Thymus (tissue), 11 donors: ENCODE data around the gene RERE. TPM values are rescaled to one million over a fixed set of nuclear protein-coding genes. Genes with fewer than 3 reads are reported as not detected.

Experiments
- DNase-seq, 9 donors: peaks; one replicate each; pipeline ENCODE4 v3.0.0-alpha.2; 2013; ENCODE audit warnings: low spot score in 9 of 9, low read depth in 6 of 9, missing footprints in 1 of 9
- H3K27ac ChIP-seq, 2 donors: one replicate each; pipeline ENCODE4 v1.5.1; 2013; ENCODE audit warnings: control low read depth in 1 of 2, low read depth in 1 of 2, low read length in 1 of 2, mild to moderate bottlenecking in 1 of 2, moderate library complexity in 1 of 2
- H3K27me3 ChIP-seq, 2 donors: one replicate each; pipeline ENCODE4 v1.5.1; 2013; ENCODE audit warnings: low read length in 1 of 2; ENCODE audit not compliant: control insufficient read depth in 2 of 2, insufficient read depth in 1 of 2
- H3K36me3 ChIP-seq, 2 donors: one replicate each; pipeline ENCODE4 v1.5.1; 2013; ENCODE audit warnings: low read length in 1 of 2, mild to moderate bottlenecking in 1 of 2, moderate library complexity in 1 of 2; ENCODE audit not compliant: control insufficient read depth in 2 of 2, insufficient read depth in 2 of 2
- H3K4me1 ChIP-seq, 2 donors: one replicate each; pipeline ENCODE4 v1.5.1; 2013; ENCODE audit warnings: low read length in 2 of 2; ENCODE audit not compliant: control insufficient read depth in 2 of 2, insufficient read depth in 2 of 2
- H3K4me3 ChIP-seq, 2 donors: one replicate each; pipeline ENCODE4 v1.5.1; 2013; ENCODE audit warnings: low read length in 2 of 2, control low read depth in 1 of 2, mild to moderate bottlenecking in 1 of 2
- H3K9me3 ChIP-seq, 2 donors: one replicate each; pipeline ENCODE4 v1.5.1; 2013; ENCODE audit warnings: low read length in 1 of 2, mild to moderate bottlenecking in 1 of 2; ENCODE audit not compliant: control insufficient read depth in 2 of 2, insufficient read depth in 1 of 2
- WGBS: extraction: QIAGEN DNeasy Blood & Tissue Kit; methylation state at CpG from one replicate; pipeline ENCODE4 v1.1.7; 2013; 5-methylcytosine and 5-hydroxymethylcytosine counted together
- polyA plus RNA-seq: library from polyadenylated mRNA; stranded (reverse); fragments of 200-250 nt; gene quantifications from one replicate; pipeline ENCODE4 v1.2.3, GENCODE V29; 2013
- total RNA-seq: library from RNA; stranded (reverse); fragments of 120-200 nt; gene quantifications from one replicate; pipeline ENCODE4 v1.2.4, GENCODE V29; 2013
- donor health status: healthy.

The RERE gene
- total and polyA plus RNA-seq, 2 donors, result 22.9 to 37.7 TPM

GRCh38 chr1:8348047-8348776, 469.2 kb downstream of the RERE start:
- H3K36me3 ChIP-seq, result peaks cover under 1 to 1% of the 10 kb centered on the region in 2 donors
- H3K4me3 ChIP-seq, result no peak overlapping the region
- peaks cover 0 to 8% of the 10 kb centered on the region in 2 donors for H3K4me1 ChIP-seq
- 89% methylated on average over 21 of the region's 21 CpGs for WGBS
- H3K27ac ChIP-seq, result no peak overlapping the region
- DNase-seq, result no peak
- no peaks in the 10 kb centered on the region for H3K9me3 ChIP-seq
- H3K27me3 ChIP-seq, result peaks cover 0 to 9% of the 10 kb centered on the region in 2 donors

DNA sequence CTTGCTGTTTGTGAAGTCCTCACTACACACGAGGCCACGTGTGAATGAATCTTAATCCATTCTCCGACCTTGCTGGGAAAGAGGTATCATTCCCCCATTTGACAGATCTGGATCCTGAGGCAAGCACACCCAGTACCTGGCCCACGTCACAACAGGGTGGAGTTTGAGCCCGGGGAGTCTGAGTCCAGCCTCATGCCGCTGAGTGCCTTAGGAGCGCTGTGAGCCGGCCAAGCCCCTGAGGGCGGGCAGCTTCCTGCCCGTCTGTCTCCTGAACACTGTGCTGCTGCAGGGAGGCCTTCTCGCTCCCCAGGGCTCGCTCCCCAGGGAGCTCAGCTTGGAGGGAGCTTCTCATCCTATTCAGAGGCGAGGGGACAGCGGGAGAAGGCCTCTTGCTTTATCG, 469.8 kb downstream of the RERE start:
- H3K4me1 ChIP-seq, result peaks cover 0 to 3% of the 10 kb centered on the region in 2 donors
- H3K9me3 ChIP-seq, result no peaks in the 10 kb centered on the region
- no peaks in the 10 kb centered on the region for H3K36me3 ChIP-seq
- 87% methylated on average over 15 of the region's 15 CpGs for WGBS
- DNase-seq, result no peak
- H3K4me3 ChIP-seq, result no peak overlapping the region
- peaks cover 0 to 9% of the 10 kb centered on the region in 2 donors for H3K27me3 ChIP-seq
- H3K27ac ChIP-seq, result no peak overlapping the region

DNA sequence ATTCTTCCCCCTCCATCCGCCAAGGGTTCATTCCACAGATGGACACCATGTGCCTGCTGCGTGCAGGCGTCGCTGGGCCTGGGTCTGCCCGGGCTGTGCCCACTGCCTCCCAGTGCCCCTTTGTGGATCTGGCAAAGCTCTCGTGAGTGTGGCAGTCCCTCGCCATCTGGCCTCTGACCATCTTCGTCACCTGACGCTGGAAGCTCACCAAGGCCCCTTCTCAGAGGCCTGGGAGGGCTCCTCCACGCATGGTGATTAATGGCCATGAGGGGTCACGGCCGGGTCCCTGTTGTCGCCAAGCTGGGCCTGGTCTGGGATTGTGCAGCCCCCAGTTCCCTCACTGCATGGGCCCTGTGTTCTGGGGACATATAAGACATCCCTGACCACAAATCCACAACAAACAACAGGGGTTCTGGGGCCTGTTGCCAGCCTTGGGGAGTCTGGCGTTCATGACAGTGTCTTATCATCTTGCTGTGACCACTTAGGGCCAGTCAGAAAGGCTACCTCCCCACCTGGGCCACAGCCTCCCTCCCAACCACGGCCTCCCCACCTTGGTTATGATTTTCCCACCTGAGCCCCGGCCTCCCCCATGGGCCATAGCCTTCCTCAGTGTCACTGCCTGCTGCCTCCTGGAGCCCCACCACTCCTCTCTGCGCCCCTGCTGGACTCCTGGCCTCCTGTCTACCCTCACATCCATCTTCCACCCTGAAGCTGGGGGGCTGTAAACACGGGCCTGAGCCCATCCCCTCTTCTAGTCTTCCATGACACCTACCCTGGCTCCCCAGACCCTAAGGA, 471.6 kb downstream of the RERE start:
- 90% methylated on average over 18 of the region's 18 CpGs for WGBS
- H3K9me3 ChIP-seq, result no peaks in the 10 kb centered on the region

DNA sequence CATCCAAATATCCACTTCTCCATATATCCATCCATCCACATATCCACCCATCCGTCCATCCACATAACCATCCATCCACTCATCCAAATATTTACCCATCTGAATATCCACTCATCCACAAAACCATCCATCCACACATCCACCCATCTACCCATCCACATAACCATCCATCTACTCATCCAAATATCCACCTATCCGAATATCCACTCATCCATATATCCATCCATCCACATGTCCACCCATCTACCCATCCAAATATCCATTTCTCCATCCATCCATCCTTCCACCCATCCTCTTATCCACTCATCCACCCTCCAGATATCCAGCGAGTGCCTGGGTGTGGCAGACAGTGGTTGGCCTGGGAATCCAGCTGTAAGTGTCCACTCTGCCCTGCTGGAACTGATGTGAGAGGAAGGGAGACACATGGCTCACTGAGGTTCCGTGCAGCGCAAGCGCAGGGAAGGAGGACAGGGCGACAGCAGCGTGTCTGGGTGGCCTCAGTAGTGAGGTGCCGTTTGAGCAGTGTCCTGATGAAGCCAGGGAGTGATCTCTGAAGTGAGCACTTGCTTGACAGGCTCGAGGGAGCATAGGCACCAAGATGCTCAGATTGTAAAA, 472.4 kb downstream of the RERE start:
- peaks cover 0 to 3% of the 10 kb centered on the region in 2 donors for H3K4me1 ChIP-seq
- no peak overlapping the region for H3K4me3 ChIP-seq
- no peak overlapping the region for H3K27ac ChIP-seq
- no peak for DNase-seq
- H3K36me3 ChIP-seq, result no peaks in the 10 kb centered on the region
- peaks cover 0 to 9% of the 10 kb centered on the region in 2 donors for H3K27me3 ChIP-seq
- 96% methylated on average over 10 of the region's 10 CpGs for WGBS
- no peaks in the 10 kb centered on the region for H3K9me3 ChIP-seq

More for the DNA sequence above, 471.6 kb downstream of the RERE start:
- Histone ChIP-seq H3K36me3 (no peaks in the 10 kb centered on the region), H3K4me3 (no peak overlapping the region), H3K27ac (no peak overlapping the region), H3K4me1 (peaks cover 0 to 3% of the 10 kb centered on the region in 2 donors), H3K27me3 (peaks cover 0 to 9% of the 10 kb centered on the region in 2 donors)
- DNase-seq, result no peak

DNA sequence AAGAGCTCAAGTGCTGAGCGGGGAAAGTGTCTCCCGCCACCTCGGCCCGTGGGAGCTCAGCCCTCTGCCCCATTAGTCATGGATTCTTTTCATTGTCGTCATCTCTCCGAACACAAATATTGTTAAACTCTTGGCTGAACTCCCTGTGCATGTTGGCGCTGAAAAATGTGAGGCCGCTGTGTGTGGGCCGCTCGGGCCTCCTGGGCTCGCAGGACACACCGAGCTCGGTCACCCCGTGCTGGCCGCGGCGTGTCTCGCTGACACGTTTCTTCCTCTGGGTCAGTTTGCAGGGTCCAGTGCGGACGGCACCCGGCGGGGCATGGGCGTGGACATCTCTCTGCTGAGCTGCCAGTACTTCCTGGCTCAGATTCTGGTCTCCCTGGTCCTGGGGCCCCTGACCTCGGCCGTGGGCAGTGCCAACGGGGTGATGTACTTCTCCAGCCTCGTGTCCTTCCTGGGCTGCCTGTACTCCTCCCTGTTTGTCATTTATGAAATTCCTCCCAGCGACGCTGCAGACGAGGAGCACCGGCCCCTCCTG, 473.9 kb downstream of the RERE start:
- no peak overlapping the region for H3K4me3 ChIP-seq
- H3K4me1 ChIP-seq, result no peaks in the 10 kb centered on the region
- peaks cover 0 to 5% of the 10 kb centered on the region in 2 donors for H3K27me3 ChIP-seq
- no peaks in the 10 kb centered on the region for H3K36me3 ChIP-seq
- no peak for DNase-seq
- H3K27ac ChIP-seq, result no peak overlapping the region
- 89% methylated on average over 32 of the region's 32 CpGs for WGBS
- peaks cover 0 to 3% of the 10 kb centered on the region in 2 donors for H3K9me3 ChIP-seq

DNA sequence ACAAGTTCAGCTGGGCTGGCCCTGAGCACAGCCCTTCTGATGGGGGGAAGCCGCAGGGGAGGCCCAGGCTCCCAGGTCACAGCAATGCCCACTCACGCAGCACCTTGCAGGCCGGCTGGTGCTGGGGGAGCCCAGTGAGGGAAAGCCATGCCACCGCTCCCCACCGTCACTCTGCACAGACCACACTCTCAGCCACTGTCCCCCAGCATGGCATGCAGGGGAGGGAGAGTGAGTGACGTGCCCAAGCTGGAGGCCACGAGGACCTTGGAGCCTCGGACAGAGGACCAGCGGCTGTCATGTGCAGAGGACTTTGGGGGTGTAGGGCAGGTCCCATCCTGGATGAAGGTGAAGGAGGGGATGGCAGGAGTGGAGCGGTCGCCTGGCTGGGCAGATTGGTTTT, 474.4 kb downstream of the RERE start:
- Histone ChIP-seq H3K4me1 (no peaks in the 10 kb centered on the region), H3K27me3 (peaks cover 0 to 3% of the 10 kb centered on the region in 2 donors), H3K27ac (no peak overlapping the region), H3K4me3 (no peak overlapping the region), H3K9me3 (peaks cover 0 to 3% of the 10 kb centered on the region in 2 donors), H3K36me3 (no peaks in the 10 kb centered on the region)
- no peak for DNase-seq
- WGBS, result 96% methylated on average over 11 of the region's 11 CpGs

DNA sequence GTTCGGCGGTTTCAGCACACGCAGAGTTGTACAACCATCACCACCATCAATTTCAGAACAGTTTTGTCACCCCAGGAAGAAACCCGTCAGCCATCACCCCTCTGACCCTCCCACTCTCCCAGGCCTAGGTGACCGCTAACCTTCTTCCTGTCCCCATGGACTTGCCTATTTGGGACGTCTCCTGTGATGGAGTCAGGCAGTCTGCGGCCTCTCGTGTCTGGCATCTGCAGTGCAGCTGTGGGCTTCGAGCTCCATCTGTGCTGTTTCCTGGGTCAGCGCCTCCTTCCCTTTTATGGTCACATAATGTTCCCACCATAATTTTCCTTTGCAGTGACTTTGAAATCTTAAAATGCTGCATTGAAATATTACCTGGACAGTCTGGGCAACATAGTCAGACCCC, 475.1 kb downstream of the RERE start:
- Histone ChIP-seq H3K9me3 (peaks cover 0 to 3% of the 10 kb centered on the region in 2 donors), H3K4me3 (no peak overlapping the region), H3K36me3 (no peaks in the 10 kb centered on the region), H3K27ac (no peak overlapping the region), H3K4me1 (no peaks in the 10 kb centered on the region), H3K27me3 (no peaks in the 10 kb centered on the region)
- no peak for DNase-seq
- 91% methylated on average over 10 of the region's 10 CpGs for WGBS

GRCh38 chr1:8340448-8340847, 477.0 kb downstream of the RERE start:
- peaks cover 0 to 3% of the 10 kb centered on the region in 2 donors for H3K9me3 ChIP-seq
- 82% methylated on average over 6 of the region's 6 CpGs for WGBS

More at GRCh38 chr1:8340448-8340847, 477.0 kb downstream of the RERE start:
- no peak for DNase-seq
- Histone ChIP-seq H3K36me3 (no peaks in the 10 kb centered on the region), H3K4me3 (no peak overlapping the region), H3K27me3 (no peaks in the 10 kb centered on the region), H3K4me1 (no peaks in the 10 kb centered on the region), H3K27ac (no peak overlapping the region)
